H7 (cell line): ENCODE data around the gene KCNG4. TPM values are rescaled to one million over a fixed set of nuclear protein-coding genes. Genes with fewer than 3 reads are reported as not detected.

Experiments used
- DNase-seq: peaks from one replicate; pipeline ENCODE4 v3.0.0; 2012
- H3K27me3 ChIP-seq: 2 replicates; pipeline ENCODE4 v1.6.0; 2011; ENCODE audit warnings: mild to moderate bottlenecking, low read length; ENCODE audit not compliant: control insufficient read depth, insufficient read depth
- H3K36me3 ChIP-seq: replicated peaks from 2 replicates; pipeline ENCODE4 v1.5.1; 2011; ENCODE audit warnings: low read length; ENCODE audit not compliant: control insufficient read depth, insufficient read depth
- H3K4me3 ChIP-seq: 2 replicates; pipeline ENCODE4 v1.5.1; 2011; ENCODE audit warnings: low read depth, mild to moderate bottlenecking, control low read depth, low read length, moderate library complexity; ENCODE audit not compliant: insufficient read depth
- total RNA-seq: library from RNA; depleted of rRNA; stranded (reverse); fragments of >200 nt; shearing (Covaris generic); gene quantifications from 2 replicates; pipeline ENCODE4 v1.2.3, GENCODE V29; 2014; rRNA removed

The KCNG4 gene, protein sequence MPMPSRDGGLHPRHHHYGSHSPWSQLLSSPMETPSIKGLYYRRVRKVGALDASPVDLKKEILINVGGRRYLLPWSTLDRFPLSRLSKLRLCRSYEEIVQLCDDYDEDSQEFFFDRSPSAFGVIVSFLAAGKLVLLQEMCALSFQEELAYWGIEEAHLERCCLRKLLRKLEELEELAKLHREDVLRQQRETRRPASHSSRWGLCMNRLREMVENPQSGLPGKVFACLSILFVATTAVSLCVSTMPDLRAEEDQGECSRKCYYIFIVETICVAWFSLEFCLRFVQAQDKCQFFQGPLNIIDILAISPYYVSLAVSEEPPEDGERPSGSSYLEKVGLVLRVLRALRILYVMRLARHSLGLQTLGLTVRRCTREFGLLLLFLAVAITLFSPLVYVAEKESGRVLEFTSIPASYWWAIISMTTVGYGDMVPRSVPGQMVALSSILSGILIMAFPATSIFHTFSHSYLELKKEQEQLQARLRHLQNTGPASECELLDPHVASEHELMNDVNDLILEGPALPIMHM
- not detected in 2 replicates for total RNA-seq

GRCh38 chr16:84239909-84240308, at the start of gene KCNG4:
Gene KCNG4 (minus strand): TSS chr16:84240012. CDS start chr16:84237485, 2,527 bp downstream.
- H3K4me3 ChIP-seq = no peak within 1 kb of the TSS
- H3K36me3 ChIP-seq = no peaks in the 10 kb centered on the region
- peak; percentile 33 for DNase-seq
- no peaks in the 10 kb centered on the region for H3K27me3 ChIP-seq

DNA sequence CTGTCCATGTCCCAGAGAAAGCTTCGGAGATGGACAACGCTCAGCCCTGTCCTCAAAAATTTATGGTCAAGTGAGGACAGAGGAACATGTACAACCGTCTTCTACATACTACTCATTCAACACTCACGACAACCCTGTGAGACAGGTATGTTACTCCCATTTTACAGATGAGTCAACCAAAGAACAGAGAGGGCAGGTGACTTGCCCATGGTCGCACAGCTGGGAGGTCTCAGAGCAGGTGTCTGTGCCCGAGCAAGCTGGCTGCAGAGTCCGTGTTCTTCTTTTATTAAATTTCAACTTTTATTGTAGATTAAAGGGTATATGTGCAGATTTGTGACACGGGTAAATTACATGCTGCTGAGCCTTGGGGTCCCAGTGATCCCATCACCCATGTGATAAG, 49.1 kb upstream of the KCNG4 start:
- H3K4me3 ChIP-seq = no peak overlapping the region
- H3K27me3 ChIP-seq = no peaks in the 10 kb centered on the region
- no peaks in the 10 kb centered on the region for H3K36me3 ChIP-seq
- DNase-seq = no peak

- H3K4me3 ChIP-seq = no peak overlapping the region
- no peaks in the 10 kb centered on the region for H3K27me3 ChIP-seq
- H3K36me3 ChIP-seq = no peaks in the 10 kb centered on the region
- DNase-seq = no peak
Observed at GRCh38 chr16:84286578-84287240, 46.9 kb upstream of the KCNG4 start.

- DNase-seq = peak; percentile 86
- no peaks in the 10 kb centered on the region; the same call in 1 of the 2 replicates for H3K27me3 ChIP-seq
- H3K36me3 ChIP-seq = no peaks in the 10 kb centered on the region
- H3K4me3 ChIP-seq = no peak overlapping the region
Observed at GRCh38 chr16:84284154-84284722, 44.4 kb upstream of the KCNG4 start.

GRCh38 chr16:84283314-84284153, 43.7 kb upstream of the KCNG4 start:
- peak; percentile 71 for DNase-seq
- Histone ChIP-seq H3K4me3 (no peak overlapping the region), H3K27me3 (no peaks in the 10 kb centered on the region; the same call in 1 of the 2 replicates), H3K36me3 (no peaks in the 10 kb centered on the region)

GRCh38 chr16:84282533-84282932, 42.7 kb upstream of the KCNG4 start:
- no peak overlapping the region for H3K4me3 ChIP-seq
- no peak for DNase-seq
- H3K27me3 ChIP-seq = no peaks in the 10 kb centered on the region; the same call in 1 of the 2 replicates
- no peaks in the 10 kb centered on the region for H3K36me3 ChIP-seq

GRCh38 chr16:84281074-84281473, 41.3 kb upstream of the KCNG4 start:
- no peaks in the 10 kb centered on the region; the same call in 1 of the 2 replicates for H3K27me3 ChIP-seq
- peak; percentile 92 for DNase-seq
- no peaks in the 10 kb centered on the region for H3K36me3 ChIP-seq

GRCh38 chr16:84279881-84280280, 40.1 kb upstream of the KCNG4 start:
- no peaks in the 10 kb centered on the region; the same call in 1 of the 2 replicates for H3K27me3 ChIP-seq
- H3K36me3 ChIP-seq = no peaks in the 10 kb centered on the region
- no peak overlapping the region for H3K4me3 ChIP-seq
- no peak for DNase-seq

More at GRCh38 chr16:84281074-84281473, 41.3 kb upstream of the KCNG4 start:
- H3K4me3 ChIP-seq = no peak overlapping the region

DNA sequence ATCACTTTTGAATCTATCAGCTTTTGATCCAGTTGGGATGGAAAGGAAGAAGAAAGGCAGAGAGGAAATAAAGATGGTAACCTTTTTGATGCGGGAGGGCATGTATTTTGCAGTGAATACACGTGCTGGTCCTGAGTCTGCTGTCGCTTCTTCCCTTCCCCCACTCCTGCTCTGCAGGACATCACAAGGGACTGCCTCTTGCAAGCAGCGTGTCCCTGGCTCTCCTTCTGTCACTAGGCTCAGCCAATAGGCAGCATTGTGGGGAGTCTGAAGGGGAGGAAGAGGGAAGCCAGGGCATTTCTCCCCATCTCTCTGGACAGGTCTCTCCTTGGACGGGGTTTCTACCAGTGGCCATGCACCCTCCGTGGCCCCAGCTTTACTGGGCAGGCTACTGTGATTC, 39.2 kb upstream of the KCNG4 start:
- no peak overlapping the region for H3K4me3 ChIP-seq
- H3K27me3 ChIP-seq = no peaks in the 10 kb centered on the region; the same call in 1 of the 2 replicates
- peak; percentile 64 for DNase-seq
- H3K36me3 ChIP-seq = no peaks in the 10 kb centered on the region

- Histone ChIP-seq H3K4me3 (no peak overlapping the region), H3K36me3 (no peaks in the 10 kb centered on the region), H3K27me3 (no peaks in the 10 kb centered on the region; the same call in 1 of the 2 replicates)
- DNase-seq = no peak
Observed at GRCh38 chr16:84278333-84278732, 38.5 kb upstream of the KCNG4 start.

- no peaks in the 10 kb centered on the region; the same call in 1 of the 2 replicates for H3K27me3 ChIP-seq
- peak; percentile 86 for DNase-seq
- no peak overlapping the region for H3K4me3 ChIP-seq
Observed at GRCh38 chr16:84277244-84277823, 37.5 kb upstream of the KCNG4 start.

GRCh38 chr16:84275585-84276151, 35.9 kb upstream of the KCNG4 start:
- Histone ChIP-seq H3K36me3 (no peaks in the 10 kb centered on the region), H3K27me3 (no peaks in the 10 kb centered on the region; the same call in 1 of the 2 replicates), H3K4me3 (no peak overlapping the region)
- DNase-seq = no peak

More at GRCh38 chr16:84277244-84277823, 37.5 kb upstream of the KCNG4 start:
- H3K36me3 ChIP-seq = no peaks in the 10 kb centered on the region

DNA sequence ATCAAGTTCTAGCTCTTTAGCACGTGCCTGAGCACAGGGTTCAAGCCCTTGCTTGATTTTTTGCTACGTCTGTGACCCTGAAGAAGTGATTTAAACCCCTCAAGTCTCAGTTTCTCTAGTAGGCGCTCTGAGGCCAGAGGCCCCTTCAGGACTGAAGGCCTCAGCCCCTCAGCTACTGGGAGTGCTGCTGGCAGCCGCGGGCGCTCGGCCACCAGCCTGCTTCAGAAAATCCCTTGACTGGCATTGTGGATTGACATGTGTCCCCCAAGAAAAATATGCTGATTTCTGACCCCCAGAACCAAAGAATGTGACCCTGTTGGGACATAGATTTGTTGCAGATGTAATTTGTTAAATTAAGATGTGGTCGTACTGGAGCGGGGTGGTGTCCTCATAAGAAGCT, 34.7 kb upstream of the KCNG4 start:
- H3K36me3 ChIP-seq = no peaks in the 10 kb centered on the region
- no peaks in the 10 kb centered on the region; the same call in 1 of the 2 replicates for H3K27me3 ChIP-seq
- DNase-seq = no peak
- H3K4me3 ChIP-seq = no peak overlapping the region
